ENCODE measurements around the gene SSC5D. TPM values are rescaled to one million over a fixed set of nuclear protein-coding genes. Genes with fewer than 3 reads are reported as not detected.
"Not testable (repeated sequence)": the region's sequence is repeated elsewhere in the genome, so short reads cannot be mapped to it uniquely, and the experiment has no call there.

SSC5D gene
- total RNA-seq, 2 donors from 2014 or later = 32.4 to 40.6 TPM

- no peak for DNase-seq (ENCODE audit: low spot score)
- intact Hi-C loops (cut with DNase I) = no loop called here
Measured at GRCh38 chr19:55495646-55496349, 7.6 kb downstream of the SSC5D start.

GRCh38 chr19:55496820-55497219 is 8.6 kb downstream of the SSC5D start:
- DNase-seq (ENCODE audit: low spot score); intact Hi-C loops (cut with DNase I): not testable (repeated sequence)

DNA sequence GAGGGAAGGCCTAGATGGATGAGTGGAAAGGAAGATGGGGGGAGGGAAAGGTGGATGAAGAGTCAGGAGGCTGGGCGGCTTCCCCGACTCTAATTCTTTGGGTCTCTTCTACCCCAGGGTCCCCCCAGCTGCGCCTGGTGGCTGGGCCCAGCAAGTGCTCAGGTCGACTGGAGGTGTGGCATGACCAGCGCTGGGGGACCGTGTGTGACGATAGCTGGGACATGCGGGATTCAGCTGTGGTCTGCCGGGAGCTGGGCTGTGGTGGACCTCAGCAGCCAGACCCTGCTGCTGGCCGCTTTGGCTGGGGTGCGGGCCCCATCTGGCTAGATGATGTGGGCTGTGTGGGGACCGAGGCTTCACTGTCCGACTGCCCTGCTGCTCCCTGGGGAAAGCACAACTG is 9.5 kb downstream of the SSC5D start:
- intact Hi-C loops (cut with DNase I) = no loop called here
- no peak for DNase-seq (ENCODE audit: low spot score)

DNA sequence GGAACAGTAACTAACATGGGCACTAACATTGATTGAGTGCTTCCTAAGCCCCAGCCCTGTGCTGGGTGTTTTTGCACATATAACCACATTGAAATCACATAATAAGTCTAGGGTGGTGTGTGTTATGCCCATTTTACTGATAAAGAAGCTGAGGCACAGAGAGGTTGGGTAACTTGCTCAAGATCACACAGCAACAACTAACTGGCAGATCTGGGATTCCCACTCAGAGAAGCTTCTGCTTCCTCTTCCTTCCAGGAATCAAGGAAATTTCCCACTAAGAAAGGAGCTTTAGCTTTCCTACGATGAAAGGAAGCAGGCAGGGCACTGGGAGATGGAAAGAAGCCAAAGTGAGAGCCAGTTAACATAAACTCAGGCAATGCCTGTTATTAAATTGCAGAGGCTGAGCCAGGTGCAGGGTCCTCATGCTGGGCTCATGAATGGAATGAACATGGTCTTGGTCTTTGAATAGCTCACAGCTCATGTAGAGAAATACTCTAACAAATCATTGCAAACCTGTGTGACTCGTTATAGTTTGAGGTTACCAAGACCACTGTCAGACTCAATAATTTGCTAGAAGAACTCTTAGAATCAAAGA is 10.1 kb downstream of the SSC5D start:
- no peak for DNase-seq (ENCODE audit: low spot score)
- intact Hi-C loops (cut with DNase I) = no loop called here

- intact Hi-C loops (cut with DNase I) = loop anchor here (5.0 to 10.0 kb wide), 3 partner anchors 33 to 356 kb away; partner anchors contain the start of gene TNNT1 (in 1 of the 2)
- no peak for DNase-seq (ENCODE audit: low spot score)
Measured at GRCh38 chr19:55500368-55500952, 12.2 kb downstream of the SSC5D start.

GRCh38 chr19:55502197-55502952 is 14.1 kb downstream of the SSC5D start:
- intact Hi-C loops (cut with DNase I) = loop anchor here (5.0 to 10.0 kb wide), 3 partner anchors 35 to 358 kb away; partner anchors contain the start of gene TNNT1 (in 1 of the 2)

DNA sequence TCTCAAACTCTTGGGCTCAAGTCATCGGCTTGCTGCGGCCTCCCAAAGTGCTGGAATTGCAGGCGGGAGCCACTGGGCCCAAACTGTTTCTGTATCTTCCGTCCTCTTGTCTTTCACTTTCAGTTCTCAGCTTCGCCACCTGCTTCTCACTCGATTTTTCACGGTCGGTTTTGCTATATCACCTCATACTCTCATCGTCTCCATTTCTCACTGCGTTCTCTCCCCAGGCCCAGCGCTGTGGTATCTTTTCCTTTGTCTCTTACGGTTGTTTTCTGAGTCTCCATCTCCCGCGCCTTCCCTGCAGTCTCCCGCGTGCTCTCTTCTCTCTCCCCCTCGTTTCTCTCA is 14.9 kb downstream of the SSC5D start:
- intact Hi-C loops (cut with DNase I) = loop anchor here (5.0 to 10.0 kb wide), 3 partner anchors 36 to 358 kb away; partner anchors contain the start of gene TNNT1 (in 1 of the 2)
- DNase-seq (ENCODE audit: low spot score) = no peak

More at GRCh38 chr19:55502197-55502952, 14.1 kb downstream of the SSC5D start:
- DNase-seq (ENCODE audit: low spot score) = no peak

GRCh38 chr19:55503502-55504251 is 15.4 kb downstream of the SSC5D start:
- intact Hi-C loops (cut with DNase I) = loop anchor here (5.0 to 10.0 kb wide), 3 partner anchors 36 to 359 kb away; partner anchors contain the start of gene TNNT1 (in 1 of the 2)
- peak; percentile 98 for DNase-seq (ENCODE audit: low spot score)

DNA sequence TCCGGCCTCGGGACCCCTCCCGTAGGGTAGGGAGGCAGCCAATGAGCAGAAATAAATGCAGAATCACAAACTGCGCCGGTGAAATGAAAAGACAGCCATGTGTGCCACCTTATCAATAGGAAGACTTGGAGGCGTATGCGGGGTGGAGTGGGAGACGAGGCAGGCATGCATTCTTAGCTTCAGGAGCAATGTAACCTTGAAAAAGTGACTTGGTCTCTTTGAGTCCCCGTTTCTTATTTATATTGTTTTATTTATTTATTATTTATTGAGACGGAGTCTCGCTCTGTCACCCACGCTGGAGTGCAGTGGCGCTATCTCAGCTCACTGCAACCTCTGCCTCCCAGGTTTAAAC is 16.0 kb downstream of the SSC5D start:
- intact Hi-C loops (cut with DNase I) = loop anchor here (5.0 to 10.0 kb wide), 3 partner anchors 37 to 359 kb away; partner anchors contain the start of gene TNNT1 (in 1 of the 2)
- no peak for DNase-seq (ENCODE audit: low spot score)

GRCh38 chr19:55504981-55505380 is 16.7 kb downstream of the SSC5D start:
- DNase-seq (ENCODE audit: low spot score) = no peak
- intact Hi-C loops (cut with DNase I) = loop anchor here (5.0 to 10.0 kb wide), 3 partner anchors 38 to 360 kb away; partner anchors contain the start of gene TNNT1 (in 1 of the 2)

DNA sequence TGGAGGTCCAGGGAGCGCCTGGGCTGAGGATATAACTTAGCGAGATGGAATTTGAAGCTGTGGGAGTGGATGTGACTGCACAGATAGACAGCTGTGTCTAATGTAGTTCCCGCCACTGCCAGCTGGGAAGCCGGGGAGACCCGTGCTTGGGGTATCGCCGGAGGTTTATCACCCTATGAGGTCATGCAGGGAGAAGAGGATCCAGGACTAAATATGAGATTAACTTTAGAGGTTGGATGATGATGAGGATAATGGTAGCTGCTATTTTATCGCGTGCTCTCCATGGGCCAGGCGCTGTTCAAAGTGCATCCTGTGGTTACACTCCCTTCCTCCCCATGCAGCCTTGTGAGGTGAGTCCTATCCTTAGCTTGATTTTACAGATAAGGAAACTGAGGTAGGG is 19.9 kb downstream of the SSC5D start:
- no peak for DNase-seq (ENCODE audit: low spot score)

GRCh38 chr19:55516878-55517620 is 28.8 kb downstream of the SSC5D start:
- DNase-seq (ENCODE audit: low spot score) = peak; percentile 98
- intact Hi-C loops (cut with DNase I) = loop anchor here (5.0 kb wide), 2 partner anchors 70 to 90 kb away; partner anchors contain the start of gene ZNF865 (in 2 of the 2)

More for the DNA sequence above, 19.9 kb downstream of the SSC5D start:
- intact Hi-C loops (cut with DNase I) = loop anchor here in 1 of 2 donors (10.0 kb wide), 2 partner anchors 213 to 363 kb away; partner anchors contain the start of gene TNNT1

GRCh38 chr19:55519451-55520311 is 31.4 kb downstream of the SSC5D start:
- intact Hi-C loops (cut with DNase I) = loop anchor here (5.0 kb wide), 2 partner anchors 68 to 88 kb away; partner anchors contain the start of gene ZNF865 (in 2 of the 2)
- no peak for DNase-seq (ENCODE audit: low spot score)

DNA sequence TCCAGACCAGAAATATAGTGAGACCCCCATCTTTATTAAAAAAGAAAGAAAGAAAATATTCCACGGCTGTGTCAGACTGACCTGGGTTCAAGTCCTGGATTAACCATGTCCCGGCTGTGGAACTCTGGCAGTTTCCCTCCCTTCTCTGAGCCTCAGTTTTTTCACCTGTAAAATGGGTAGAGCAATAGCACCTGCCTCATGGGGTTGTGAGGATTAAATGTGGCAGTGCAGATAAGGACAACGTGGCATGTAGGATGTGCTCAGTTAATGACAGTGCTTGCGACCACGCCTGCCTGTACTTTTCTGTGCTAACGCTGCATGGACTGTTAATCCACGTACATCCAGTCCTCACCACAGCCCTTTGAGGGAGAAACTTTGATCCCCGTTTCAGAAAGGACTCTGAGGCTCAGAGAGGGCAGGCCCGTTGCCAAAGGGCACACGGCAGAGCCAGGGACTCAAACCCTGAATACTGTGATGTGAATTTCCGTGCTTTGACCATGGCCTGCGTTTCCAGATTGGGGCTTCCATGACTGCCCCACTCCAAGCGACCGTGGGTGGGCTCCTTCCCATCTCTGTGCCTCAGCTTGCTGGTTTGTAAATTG is 32.6 kb downstream of the SSC5D start:
- DNase-seq (ENCODE audit: low spot score) = no peak
- intact Hi-C loops (cut with DNase I) = no loop called here

GRCh38 chr19:55525289-55526101 is 37.3 kb downstream of the SSC5D start:
- peak; percentile 76 for DNase-seq (ENCODE audit: low spot score)
- intact Hi-C loops (cut with DNase I) = loop anchor here in 1 of 2 donors (5.0 kb wide), 1 partner anchor 52 kb away; no protein-coding TSS in a partner anchor
